Fibroblast of the aortic adventitia (primary cell): Measurements from ENCODE around the gene COL5A2. TPM values are rescaled to one million over a fixed set of nuclear protein-coding genes. Genes with fewer than 3 reads are reported as not detected.

Experiments used
- DNase-seq: peaks from one replicate; pipeline ENCODE4 v3.0.0-alpha.2; 2010; ENCODE audit warnings: low read depth
- H3K4me3 ChIP-seq: 2 replicates; pipeline ENCODE4 v1.5.1; 2011; ENCODE audit warnings: low read depth, mild to moderate bottlenecking, control low read depth, low read length, moderate library complexity
- CTCF ChIP-seq: IDR thresholded peaks from 2 replicates; pipeline ENCODE4 v1.5.1; 2011; ENCODE audit warnings: mild to moderate bottlenecking, low read length, control low read depth, inconsistent platforms; ENCODE audit not compliant: insufficient read depth
- total RNA-seq: library from RNA; depleted of rRNA; stranded (reverse); fragments of >200 nt; gene quantifications from 2 replicates; pipeline ENCODE4 v1.2.3, GENCODE V29; 2012; ENCODE audit warnings: low replicate concordance

Gene COL5A2
- total RNA-seq, 1 donor = 133 TPM

- no peak for DNase-seq
- no peak for TF ChIP-seq CTCF
- no peak overlapping the region for H3K4me3 ChIP-seq
These were observed 45.1 kb downstream of the COL5A2 start for GRCh38 chr2:189134485-189134884.

GRCh38 chr2:189131991-189132390 is 47.6 kb downstream of the COL5A2 start:
- no peak for TF ChIP-seq CTCF
- no peak overlapping the region for H3K4me3 ChIP-seq
- no peak for DNase-seq

- no peak overlapping the region for H3K4me3 ChIP-seq
- DNase-seq = peak; percentile 84
- TF ChIP-seq CTCF = no peak
These were observed 49.6 kb downstream of the COL5A2 start for GRCh38 chr2:189129971-189130370.

GRCh38 chr2:189128970-189129369 is 50.6 kb downstream of the COL5A2 start:
- H3K4me3 ChIP-seq = no peak overlapping the region
- no peak for TF ChIP-seq CTCF
- DNase-seq = peak; percentile 64

GRCh38 chr2:189127756-189128155 is 51.8 kb downstream of the COL5A2 start:
- DNase-seq = no peak
- TF ChIP-seq CTCF = no peak
- no peak overlapping the region for H3K4me3 ChIP-seq

GRCh38 chr2:189125195-189125594 is 54.4 kb downstream of the COL5A2 start:
- no peak for TF ChIP-seq CTCF
- DNase-seq = no peak
- H3K4me3 ChIP-seq = no peak overlapping the region

GRCh38 chr2:189124175-189124574 is 55.4 kb downstream of the COL5A2 start:
- TF ChIP-seq CTCF = no peak
- no peak overlapping the region for H3K4me3 ChIP-seq
- DNase-seq = no peak
